ENCODE measurements around the gene VDR. TPM values are rescaled to one million over a fixed set of nuclear protein-coding genes. Genes with fewer than 3 reads are reported as not detected.

Gene VDR
- total and polyA plus RNA-seq, 2 experiments from 2014 or later = not detected

- Histone ChIP-seq H3K27me3 (no peaks in the 10 kb centered on the region), H3K9me3 (ENCODE audit: low read depth) (no peaks in the 10 kb centered on the region), H3K4me1 (ENCODE audit: low read depth) (peaks cover 2% of the 10 kb centered on the region), H3K36me3 (no peaks in the 10 kb centered on the region), H3K27ac (no peak overlapping the region), H3K4me3 (no peak overlapping the region)
- DNase-seq (ENCODE audit: low read depth in 1 of 2, low spot score in 1 of 2) = no peak
- TF ChIP-seq CTCF (IDR thresholded peaks at IDR 0.05; ENCODE audit: low read depth, low read length) = no peak
Observed at GRCh38 chr12:47875746-47876439, 28.9 kb downstream of the VDR start.

GRCh38 chr12:47874316-47874715 is 30.5 kb downstream of the VDR start:
- H3K4me3 ChIP-seq = no peak overlapping the region
- DNase-seq (ENCODE audit: low read depth in 1 of 2, low spot score in 1 of 2) = no peak
- H3K36me3 ChIP-seq = no peaks in the 10 kb centered on the region
- H3K9me3 ChIP-seq (ENCODE audit: low read depth) = no peaks in the 10 kb centered on the region
- no peaks in the 10 kb centered on the region for H3K27me3 ChIP-seq
- no peak for TF ChIP-seq CTCF (IDR thresholded peaks at IDR 0.05; ENCODE audit: low read depth, low read length)
- H3K4me1 ChIP-seq (ENCODE audit: low read depth) = peaks cover 12% of the 10 kb centered on the region
- no peak overlapping the region for H3K27ac ChIP-seq

- Histone ChIP-seq H3K27ac (peak overlapping the region; percentile 52), H3K9me3 (ENCODE audit: low read depth) (no peaks in the 10 kb centered on the region), H3K27me3 (no peaks in the 10 kb centered on the region), H3K4me1 (ENCODE audit: low read depth) (peaks cover 12% of the 10 kb centered on the region), H3K4me3 (no peak overlapping the region), H3K36me3 (no peaks in the 10 kb centered on the region)
- DNase-seq (ENCODE audit: low read depth in 1 of 2, low spot score in 1 of 2) = peak; percentile 46 to 68
- TF ChIP-seq CTCF (IDR thresholded peaks at IDR 0.05; ENCODE audit: low read depth, low read length) = peak; percentile 52
Observed at GRCh38 chr12:47870175-47870781, 34.5 kb downstream of the VDR start.

GRCh38 chr12:47868552-47869031 is 36.2 kb downstream of the VDR start:
- peaks cover 12% of the 10 kb centered on the region for H3K4me1 ChIP-seq (ENCODE audit: low read depth)
- H3K9me3 ChIP-seq (ENCODE audit: low read depth) = no peaks in the 10 kb centered on the region
- no peak overlapping the region for H3K4me3 ChIP-seq
- no peaks in the 10 kb centered on the region for H3K27me3 ChIP-seq
- H3K27ac ChIP-seq = no peak overlapping the region
- no peak for DNase-seq (ENCODE audit: low read depth in 1 of 2, low spot score in 1 of 2)
- no peak for TF ChIP-seq CTCF (IDR thresholded peaks at IDR 0.05; ENCODE audit: low read depth, low read length)
- no peaks in the 10 kb centered on the region for H3K36me3 ChIP-seq

- TF ChIP-seq CTCF (IDR thresholded peaks at IDR 0.05; ENCODE audit: low read depth, low read length) = no peak
- no peaks in the 10 kb centered on the region for H3K9me3 ChIP-seq (ENCODE audit: low read depth)
- no peak for DNase-seq (ENCODE audit: low read depth in 1 of 2, low spot score in 1 of 2)
- no peaks in the 10 kb centered on the region for H3K36me3 ChIP-seq
- no peaks in the 10 kb centered on the region for H3K27me3 ChIP-seq
- peaks cover 12% of the 10 kb centered on the region for H3K4me1 ChIP-seq (ENCODE audit: low read depth)
- no peak overlapping the region for H3K27ac ChIP-seq
- H3K4me3 ChIP-seq = no peak overlapping the region
Observed at GRCh38 chr12:47868041-47868440, 36.8 kb downstream of the VDR start.
